Activated CD4-positive, alpha-beta T cell treated with anti-CD3 and anti-CD28 coated beads, Interleukin-2, amount 50 U/mL, for 1 hour (primary cell): Measurements from ENCODE around the gene HOXC5.
A peak's percentile ranks its signal among the peaks of the same experiment; 100 is the strongest.
"Not testable (repeated sequence)": the region's sequence is repeated elsewhere in the genome, so short reads cannot be mapped to it uniquely, and the experiment has no call there.

ENCODE experiments used
- DNase-seq: peaks from one replicate; pipeline ENCODE4 v3.0.0-alpha.2; 2020

HOXC5 gene

DNA sequence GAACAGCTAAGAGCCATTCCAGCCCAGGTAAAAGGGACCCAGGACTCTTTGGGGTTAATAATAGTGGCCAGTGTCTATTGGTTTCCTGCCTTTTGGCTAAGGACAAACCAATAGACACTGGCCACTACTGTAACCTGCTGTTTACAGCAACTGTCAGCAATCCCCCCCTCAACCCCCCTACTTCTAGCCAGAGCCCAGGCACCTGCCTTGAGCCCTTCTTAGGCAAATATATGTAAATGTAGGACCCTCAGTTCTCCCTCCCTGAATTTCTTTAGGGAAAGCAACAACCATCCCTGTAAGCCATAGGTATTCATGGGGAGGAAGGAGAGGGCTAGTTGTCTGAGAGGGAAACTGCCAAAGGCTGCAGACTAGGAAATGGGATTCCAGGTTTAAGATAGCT is 43.1 kb downstream of the HOXC5 start:
- DNase-seq: no peak

DNA sequence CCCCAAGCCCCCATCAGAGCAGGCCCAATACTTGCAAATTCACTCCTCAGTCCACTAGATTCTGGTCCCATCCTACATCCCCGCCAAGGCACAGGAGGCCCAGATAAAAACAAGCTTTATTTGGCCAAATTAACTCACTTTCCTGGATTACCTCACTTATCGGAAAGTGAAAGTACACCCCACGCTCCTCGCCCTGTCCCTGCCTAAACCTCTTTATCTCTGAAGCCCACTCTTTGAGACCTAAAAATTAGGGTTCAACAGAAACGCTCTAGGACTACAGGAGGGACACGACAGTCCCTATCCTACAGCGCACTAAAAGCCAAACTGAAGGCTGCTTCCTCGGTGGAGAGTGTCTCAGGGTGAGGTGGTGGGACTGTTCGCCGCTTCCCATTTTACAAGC is 45.0 kb downstream of the HOXC5 start:
- DNase-seq: not testable (repeated sequence)

DNA sequence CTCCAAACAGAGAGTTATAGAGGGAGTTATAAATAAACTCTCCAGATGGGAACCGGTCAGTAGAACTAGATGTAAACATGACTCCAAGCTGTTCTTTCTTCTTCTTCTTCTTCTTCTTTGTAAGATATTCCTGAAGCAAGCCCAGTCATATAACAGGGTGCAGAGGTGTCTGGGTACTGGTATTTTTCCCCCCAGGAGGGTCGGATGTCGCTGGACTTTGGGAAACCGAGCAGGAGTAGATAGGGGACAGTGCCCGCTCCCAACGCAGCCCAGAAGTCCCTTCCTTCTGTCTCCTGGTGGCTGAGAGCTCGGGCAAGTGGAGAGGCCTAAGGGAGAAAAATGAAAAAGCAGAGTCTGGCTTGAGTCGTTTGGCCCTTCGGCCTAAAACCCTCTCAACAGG is 46.3 kb downstream of the HOXC5 start:
- not testable (repeated sequence) for DNase-seq

DNA sequence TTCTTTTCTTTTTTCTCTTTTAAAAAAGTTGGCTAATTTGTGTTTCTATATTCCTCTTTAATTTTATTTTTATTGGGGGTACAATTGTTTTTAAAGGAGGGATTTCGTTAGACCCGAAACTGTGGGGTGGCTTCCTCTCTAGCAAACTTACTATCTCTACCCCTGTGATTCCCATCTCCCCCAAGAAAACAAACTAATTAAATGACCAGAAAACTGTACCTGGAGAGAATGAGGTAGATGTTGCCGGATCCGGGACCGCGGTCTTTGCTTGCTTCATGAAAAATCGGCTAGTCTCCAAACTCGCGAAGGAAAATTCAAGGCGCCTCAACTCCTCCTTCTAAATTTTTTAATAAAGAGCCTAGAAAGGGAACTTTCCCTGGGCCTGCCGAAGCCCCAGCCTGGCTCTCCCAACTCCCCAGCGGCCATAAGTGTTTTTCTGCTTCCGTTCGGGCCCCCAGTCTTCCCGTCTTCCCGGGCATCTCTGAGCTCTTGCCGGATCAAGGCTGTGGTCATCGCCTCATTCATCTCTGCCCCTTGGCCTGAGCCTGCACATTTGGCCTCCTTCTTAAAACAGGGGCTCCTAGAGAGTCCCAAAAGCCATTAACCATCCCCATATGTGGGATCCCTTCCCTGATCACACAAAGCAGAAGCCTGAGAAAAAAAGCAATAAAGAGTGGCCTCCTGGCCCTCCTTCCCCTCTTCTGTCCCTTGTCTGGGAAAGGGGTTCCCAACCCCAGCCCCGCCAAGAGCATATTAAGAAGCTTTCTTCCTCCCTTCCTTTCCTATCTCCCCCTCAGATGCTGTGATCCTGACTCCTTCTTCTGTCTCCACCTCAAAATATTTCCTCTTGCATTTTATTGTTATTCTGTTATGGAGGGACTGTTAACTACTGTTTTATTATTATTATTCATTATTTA is 47.4 kb downstream of the HOXC5 start:
- not testable (repeated sequence) for DNase-seq

DNA sequence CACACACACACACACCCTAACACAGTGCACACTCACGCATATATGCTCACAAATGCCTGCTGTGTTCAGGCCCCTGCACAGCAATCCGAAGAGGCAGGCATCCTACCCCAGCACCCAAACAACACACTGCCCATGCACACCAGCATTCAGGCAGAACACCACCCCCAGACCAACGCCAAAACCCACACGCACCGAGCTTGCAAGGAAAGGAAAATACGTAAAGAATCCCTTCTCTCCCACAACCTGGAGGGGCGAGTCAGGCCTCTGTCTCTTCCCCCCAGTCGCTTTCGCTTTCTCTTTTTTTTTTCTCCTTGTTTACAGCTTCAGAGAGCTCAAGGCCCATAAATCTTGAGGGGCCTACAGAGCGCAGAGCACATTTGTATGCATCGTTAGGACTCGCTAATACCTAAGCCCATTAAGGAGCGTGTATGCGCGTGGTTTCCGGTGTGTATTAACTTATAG is 48.2 kb downstream of the HOXC5 start:
- DNase-seq: peak; percentile 6

DNA sequence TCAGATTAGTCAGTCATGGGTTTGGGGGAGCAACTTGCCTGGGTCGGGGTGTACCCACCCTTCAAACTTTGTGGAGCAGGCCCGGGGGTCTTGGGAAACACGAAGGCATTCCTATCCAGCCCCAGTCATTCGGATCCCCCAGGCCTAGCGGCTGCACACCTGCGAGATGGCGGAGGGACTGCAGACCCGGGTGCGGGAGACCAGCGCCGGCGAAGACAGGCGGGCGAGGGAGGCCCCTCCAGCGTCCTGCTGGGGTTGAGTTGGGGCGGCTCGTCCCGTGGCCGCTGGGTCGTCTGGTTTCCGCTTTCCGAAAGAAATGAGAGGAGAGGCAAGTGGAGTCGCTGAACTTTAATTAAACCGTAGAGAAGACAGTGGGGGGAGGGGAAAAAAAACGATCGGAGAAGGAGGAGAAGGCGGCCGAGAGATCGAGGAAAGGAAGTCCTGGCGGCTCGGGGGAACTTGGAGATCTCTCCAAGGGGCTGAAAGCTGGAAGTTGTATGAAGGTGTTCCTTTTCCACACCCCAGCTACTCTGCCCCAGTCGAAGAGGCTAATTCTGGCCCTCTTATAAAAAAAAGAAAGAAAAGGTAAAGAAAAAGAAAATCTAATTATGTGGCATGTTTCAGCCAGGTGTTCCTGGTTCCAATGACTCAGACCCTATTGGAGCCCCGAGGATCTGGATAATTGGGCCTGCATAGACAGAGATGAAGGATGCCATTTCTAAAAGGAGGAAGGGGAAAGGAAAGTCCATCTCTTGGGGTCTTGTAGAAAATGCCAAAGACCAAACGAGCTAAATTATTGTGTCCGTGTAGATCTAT is 48.9 kb downstream of the HOXC5 start:
- peak; percentile 14 for DNase-seq

DNA sequence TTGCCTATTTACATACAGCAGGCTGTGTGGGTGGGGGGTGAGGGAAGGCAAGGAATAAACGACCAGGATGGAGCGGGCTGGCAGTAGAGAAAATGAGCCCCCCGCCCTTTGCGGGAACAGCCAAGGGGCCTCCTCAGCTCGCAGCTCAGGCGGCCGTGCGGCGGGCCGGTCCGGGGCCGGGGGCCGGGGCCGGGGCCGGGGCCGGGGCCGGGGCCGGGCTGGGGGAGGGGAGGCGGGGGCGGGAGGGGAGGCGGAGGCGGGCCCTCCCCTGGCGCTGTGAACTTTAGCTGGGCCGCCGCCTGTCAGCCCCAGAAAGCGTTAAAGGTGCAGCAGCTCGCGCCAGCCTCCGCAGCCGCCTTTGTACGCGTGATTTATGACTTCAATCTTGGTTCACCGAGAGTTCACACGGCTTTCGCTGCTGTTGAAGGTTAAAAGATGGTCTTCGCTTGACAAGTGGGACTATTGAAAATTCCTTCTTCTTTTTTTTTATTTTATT is 49.6 kb downstream of the HOXC5 start:
- DNase-seq: peak; percentile 44
